ENCODE data around the gene NID1. TPM values are rescaled to one million over a fixed set of nuclear protein-coding genes. Genes with fewer than 3 reads are reported as not detected.

Gene NID1
- total and polyA plus RNA-seq, 10 donors = 6.8 to 178 (median 81.2) TPM

- TF ChIP-seq CTCF (IDR thresholded peaks at IDR 0.05 in 8 of 11, conservative IDR thresholded peaks at IDR 0.05 in 3 of 11) = no peak
- TF ChIP-seq POLR2AphosphoS5 (IDR thresholded peaks at IDR 0.05) = no peak
- TF ChIP-seq POLR2A (IDR thresholded peaks at IDR 0.05) = no peak
- 82 to 93% (median 85%) methylated on average over 7 of the region's 7 CpGs for WGBS, 5 donors
- DNase-seq = no peak
- Histone ChIP-seq H3K36me3 (no peaks in the 10 kb centered on the region), H3K27ac (no peak overlapping the region), H3K27me3 (replicated peaks in 1 of 7) (peaks cover 0 to 9% (median 0%) of the 10 kb centered on the region in 7 donors), H3K9me3 (no peaks in the 10 kb centered on the region), H3K4me1 (peaks cover 0 to 14% (median 3%) of the 10 kb centered on the region in 6 donors), H3K4me3 (no peak overlapping the region)
- intact Hi-C loops (cut with DNase I; ENCODE audit: low total_unique reads) = loop anchor here (5.0 kb wide), 2 partner anchors 384 to 764 kb away; no protein-coding TSS in a partner anchor
These were observed 43.2 kb upstream of the NID1 start for GRCh38 chr1:236108027-236108648.

- intact Hi-C loops (cut with DNase I; ENCODE audit: low total_unique reads) = loop anchor here (5.0 kb wide), 2 partner anchors 385 to 765 kb away; no protein-coding TSS in a partner anchor
- no peak for TF ChIP-seq POLR2AphosphoS5 (IDR thresholded peaks at IDR 0.05)
These were observed 42.4 kb upstream of the NID1 start for GRCh38 chr1:236107121-236107907.

GRCh38 chr1:236103646-236104218, 38.8 kb upstream of the NID1 start:
- Histone ChIP-seq H3K27me3 (replicated peaks in 1 of 7) (peaks cover 0 to 20% (median 0%) of the 10 kb centered on the region in 7 donors), H3K36me3 (no peaks in the 10 kb centered on the region), H3K4me3 (no peak overlapping the region), H3K27ac (no peak overlapping the region), H3K4me1 (peaks cover 0 to 8% (median 2%) of the 10 kb centered on the region in 6 donors), H3K9me3 (no peaks in the 10 kb centered on the region)
- 26 to 31% (median 28%) methylated on average over 13 of the region's 13 CpGs for WGBS, 5 donors
- peak; percentile 71 to 91 (median 84) for TF ChIP-seq CTCF (IDR thresholded peaks at IDR 0.05 in 8 of 11, conservative IDR thresholded peaks at IDR 0.05 in 3 of 11)
- TF ChIP-seq POLR2AphosphoS5 (IDR thresholded peaks at IDR 0.05) = no peak
- intact Hi-C loops (cut with DNase I; ENCODE audit: low total_unique reads) = loop anchor here (5.0 kb wide), 1 partner anchor 1284 kb away; no protein-coding TSS in a partner anchor
- no peak for DNase-seq

More at GRCh38 chr1:236107121-236107907, 42.4 kb upstream of the NID1 start:
- 75 to 85% (median 80%) methylated on average over 9 of the region's 9 CpGs for WGBS, 5 donors
- no peaks in the 10 kb centered on the region for H3K36me3 ChIP-seq
- DNase-seq = no peak
- H3K4me1 ChIP-seq = peaks cover 0 to 14% (median 3%) of the 10 kb centered on the region in 6 donors
- no peaks in the 10 kb centered on the region for H3K9me3 ChIP-seq
- no peak overlapping the region for H3K27ac ChIP-seq
- peaks cover 0 to 17% (median 0%) of the 10 kb centered on the region in 7 donors for H3K27me3 ChIP-seq (replicated peaks in 1 of 7)
- H3K4me3 ChIP-seq = no peak overlapping the region

- WGBS, 5 donors = 29 to 46% (median 39%) methylated on average over 7 of the region's 7 CpGs
- Histone ChIP-seq H3K9me3 (no peaks in the 10 kb centered on the region), H3K4me1 (peaks cover 0 to 8% (median 2%) of the 10 kb centered on the region in 6 donors), H3K27ac (no peak overlapping the region), H3K36me3 (no peaks in the 10 kb centered on the region), H3K4me3 (no peak overlapping the region), H3K27me3 (replicated peaks in 1 of 7) (peaks cover 0 to 20% (median 0%) of the 10 kb centered on the region in 7 donors)
- TF ChIP-seq POLR2AphosphoS5 (IDR thresholded peaks at IDR 0.05) (no peak), CTCF (IDR thresholded peaks at IDR 0.05 in 8 of 11, conservative IDR thresholded peaks at IDR 0.05 in 3 of 11) (no peak), POLR2A (IDR thresholded peaks at IDR 0.05) (no peak)
- intact Hi-C loops (cut with DNase I; ENCODE audit: low total_unique reads) = loop anchor here (5.0 kb wide), 1 partner anchor 1284 kb away; no protein-coding TSS in a partner anchor
- no peak for DNase-seq
These were observed 38.2 kb upstream of the NID1 start for GRCh38 chr1:236103059-236103458.

Data from spleen (tissue), 11 donors.